NCI-H2029 (cell line): ENCODE measurements around the gene TLR3.
"Not testable (repeated sequence)": the region's sequence is repeated elsewhere in the genome, so short reads cannot be mapped to it uniquely, and the experiment has no call there.

Source experiments
- DNase-seq: peaks from one replicate; lab custom pipeline; 2025; lab: John Stamatoyannopoulos, UW

Gene TLR3

DNA sequence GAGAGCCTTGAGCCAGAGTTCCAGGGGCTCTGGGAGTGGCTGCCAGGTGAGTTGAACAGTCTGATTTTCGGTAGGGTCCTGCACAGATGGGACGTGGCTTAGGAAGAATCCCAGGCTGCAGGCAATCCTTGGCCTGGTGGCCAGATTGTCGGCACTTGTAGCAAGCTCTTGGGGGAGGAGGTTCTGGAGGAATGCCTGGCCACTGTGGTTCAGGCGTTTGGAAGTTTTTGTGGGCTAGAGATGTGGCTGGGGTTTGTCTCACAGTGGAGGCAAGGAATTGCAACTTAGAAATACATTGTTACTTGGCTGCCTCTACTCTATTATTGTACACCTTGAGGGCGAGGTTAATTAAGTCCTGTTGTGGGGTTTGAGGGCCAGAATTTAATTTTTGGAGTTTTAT is 21.5 kb upstream of the TLR3 start:
- DNase-seq = not testable (repeated sequence)

DNA sequence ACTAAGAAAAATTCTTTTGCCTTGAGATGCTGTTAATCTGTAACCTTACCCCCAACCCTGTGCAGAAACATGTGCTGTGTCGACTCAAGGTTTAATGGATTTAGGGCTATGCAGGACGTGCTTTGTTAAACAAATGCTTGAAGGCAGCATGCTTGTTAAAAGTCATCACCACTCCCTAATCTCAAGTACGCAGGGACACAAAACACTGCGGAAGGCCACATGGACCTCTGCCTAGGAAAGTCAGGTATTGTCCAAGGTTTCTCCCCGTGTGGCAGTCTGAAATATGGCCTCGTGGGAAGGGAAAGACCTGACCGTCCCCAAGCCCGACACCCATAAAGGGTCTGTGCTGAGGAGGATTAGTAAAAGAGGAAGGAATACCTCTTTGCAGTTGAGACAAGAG is 18.8 kb upstream of the TLR3 start:
- not testable (repeated sequence) for DNase-seq

DNA sequence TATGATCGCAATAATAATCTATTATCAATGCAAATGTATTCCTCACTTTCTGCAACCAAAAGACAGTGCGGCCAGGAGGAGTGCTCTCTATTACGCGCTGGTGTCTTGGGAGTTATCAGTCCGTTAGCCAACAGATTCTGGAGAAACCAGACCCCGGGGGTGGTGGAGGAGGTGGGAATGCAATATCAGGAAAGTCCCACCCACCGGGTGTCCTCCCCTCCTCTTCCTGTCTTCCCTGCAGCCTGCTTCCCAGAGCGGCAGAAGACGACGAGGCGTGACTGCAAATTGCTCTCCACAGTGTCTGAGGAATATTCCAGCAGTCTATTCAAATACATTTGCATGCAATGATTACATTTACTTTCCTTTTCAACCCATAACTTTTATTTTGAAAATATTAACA is 17.9 kb upstream of the TLR3 start:
- no peak for DNase-seq

DNA sequence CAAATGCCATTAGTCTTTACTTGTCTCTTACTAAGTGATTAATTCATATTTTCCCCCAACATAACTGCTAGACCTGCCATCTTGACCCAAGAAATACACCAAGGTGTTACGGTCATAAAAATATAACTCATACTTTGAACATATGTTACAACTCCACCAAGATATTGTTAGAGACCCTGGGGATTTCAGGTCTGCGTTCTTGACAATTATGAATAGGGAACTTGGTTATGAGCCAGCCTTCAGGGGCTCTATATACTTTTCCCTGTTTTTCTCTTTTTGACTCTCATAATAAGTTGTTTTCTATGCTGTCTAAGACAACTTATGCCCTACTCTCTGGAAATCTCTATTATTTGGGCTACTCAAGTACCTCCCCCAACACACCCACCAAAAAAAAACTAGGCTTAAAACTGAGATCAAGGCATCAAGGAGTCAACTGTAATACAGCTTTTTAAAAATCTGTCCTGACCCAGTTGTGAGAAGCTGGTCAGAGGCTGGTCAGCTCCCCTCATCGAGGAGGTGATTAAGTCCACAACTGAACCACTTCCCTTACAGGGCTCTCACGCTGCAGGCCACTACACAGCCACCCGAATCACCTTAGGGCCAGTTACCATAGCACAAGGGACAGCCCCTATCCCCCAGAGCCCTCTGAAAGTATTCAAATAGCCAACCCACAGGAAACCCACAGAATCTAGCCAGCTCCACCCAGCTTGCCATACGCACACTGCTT is 10.5 kb upstream of the TLR3 start:
- DNase-seq = no peak

DNA sequence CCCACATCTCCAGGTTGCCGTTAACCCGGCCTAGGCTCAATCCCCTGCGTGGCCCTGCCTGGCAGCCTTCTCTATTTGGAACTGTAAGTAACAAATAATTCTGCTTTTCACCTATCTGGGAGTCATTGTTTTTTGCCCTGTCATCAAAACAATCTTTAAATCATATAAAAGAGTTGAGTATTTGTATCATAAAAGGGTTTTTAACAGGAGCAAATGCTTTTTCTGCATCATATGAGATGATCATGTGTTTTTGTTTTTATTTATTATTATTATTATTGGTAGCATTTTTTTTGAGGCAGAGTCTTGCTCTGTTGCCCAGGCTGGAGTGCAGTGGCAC is 10.0 kb upstream of the TLR3 start:
- no peak for DNase-seq

DNA sequence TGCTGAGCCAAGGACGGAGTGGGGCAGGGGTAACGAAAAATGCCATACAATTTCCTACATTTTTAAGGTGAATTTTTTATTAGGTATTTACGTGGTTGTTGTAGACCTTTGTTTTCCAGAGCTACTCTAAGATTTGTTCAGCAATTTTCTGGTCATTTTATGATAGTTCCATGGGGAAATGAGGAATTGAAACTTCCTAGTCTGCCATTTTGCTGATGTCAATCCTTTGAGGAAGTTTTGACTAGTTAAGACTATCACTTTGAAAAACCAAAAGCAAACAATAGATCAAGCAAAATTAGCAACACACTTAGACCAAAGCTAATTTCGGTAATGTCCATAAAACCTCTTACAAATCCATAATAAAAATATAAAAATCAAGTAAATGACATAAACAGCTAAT is 7.0 kb upstream of the TLR3 start:
- no peak for DNase-seq

DNA sequence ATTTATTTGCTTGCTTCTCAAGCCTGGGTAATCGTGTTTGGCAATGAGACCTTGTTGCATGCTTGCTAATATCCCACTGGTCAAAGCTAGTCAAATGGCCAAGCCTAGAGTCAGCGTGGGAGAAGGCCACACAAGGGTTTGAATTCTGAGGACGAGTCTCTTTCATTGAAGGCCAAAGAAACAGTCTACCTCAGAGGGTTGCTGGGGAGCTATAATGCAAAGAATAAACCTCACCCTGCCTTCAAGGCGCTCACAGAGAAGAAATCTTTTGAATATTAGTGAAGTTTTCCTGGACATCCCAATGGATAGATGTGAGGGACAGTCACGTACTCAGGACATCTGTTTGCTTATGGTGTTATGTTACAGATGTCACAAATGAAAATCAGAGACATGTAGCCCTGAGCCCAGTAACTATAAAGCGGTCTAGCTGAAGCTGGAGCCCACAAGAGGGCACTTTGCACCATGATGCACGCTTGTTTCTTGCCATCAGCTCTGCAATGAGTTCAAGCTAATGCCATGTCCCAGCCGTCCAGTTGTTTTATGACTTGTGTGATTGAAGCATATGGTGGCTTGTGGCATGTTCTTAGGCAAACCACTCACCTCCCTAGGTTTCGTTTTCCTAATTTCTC is 1.1 kb upstream of the TLR3 start:
- peak; percentile 81 for DNase-seq

DNA sequence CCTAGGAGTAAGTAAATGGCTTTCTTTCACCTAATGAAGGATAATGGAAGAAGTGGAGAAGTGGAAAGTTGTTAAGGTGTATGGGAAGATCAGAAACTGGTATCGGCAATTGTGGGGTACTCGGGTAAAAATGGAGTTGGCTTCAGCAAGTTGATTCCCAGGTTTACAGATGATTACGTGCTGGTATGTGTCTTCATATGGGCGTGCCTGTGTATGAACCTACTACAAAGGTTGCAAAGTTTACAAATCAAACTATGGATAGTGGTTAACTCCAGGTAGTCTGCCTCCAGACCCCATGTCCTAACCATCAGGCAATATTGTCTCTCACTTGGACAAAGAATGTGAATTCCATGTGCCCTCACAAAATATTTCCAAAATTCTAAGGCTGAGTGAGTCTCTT is 773 bp downstream of the TLR3 start:
- no peak for DNase-seq

DNA sequence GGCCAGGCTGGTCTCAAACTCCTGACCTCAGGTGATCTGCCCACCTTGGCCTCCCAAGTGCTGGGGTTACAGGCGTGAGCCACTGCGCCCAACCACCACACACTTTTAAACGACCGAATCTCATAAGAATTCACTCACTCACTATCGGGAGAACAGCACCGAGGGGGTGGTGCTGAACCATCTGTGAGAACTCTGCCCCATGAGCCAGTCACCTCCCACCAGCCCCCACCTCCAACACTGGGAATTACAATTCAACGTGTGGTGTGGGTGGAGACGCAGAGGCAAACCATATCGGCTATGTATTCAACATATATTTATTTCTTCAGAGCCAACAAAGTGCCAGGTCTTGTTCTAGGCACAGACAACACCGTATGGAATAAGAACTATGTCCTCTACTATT is 3.6 kb downstream of the TLR3 start:
- no peak for DNase-seq

DNA sequence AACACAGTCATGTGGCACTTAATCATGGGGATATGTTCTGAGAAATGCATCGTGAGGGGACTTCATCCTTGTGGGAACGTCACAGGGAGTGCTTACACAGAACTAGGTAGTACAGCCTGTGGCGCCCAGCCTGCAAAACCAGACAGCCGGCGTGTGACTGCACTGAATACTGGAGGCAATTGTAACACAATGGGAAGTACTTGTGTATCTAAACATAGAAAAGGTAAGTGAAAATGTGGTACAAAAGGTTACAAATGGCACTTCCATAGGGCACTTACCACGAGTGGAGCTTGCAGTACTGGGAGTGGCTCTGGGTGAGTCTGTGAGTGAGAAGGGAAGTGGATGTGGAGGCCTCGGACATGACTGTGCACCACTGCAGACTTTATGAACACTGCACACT is 5.2 kb downstream of the TLR3 start:
- peak; percentile 37 for DNase-seq

DNA sequence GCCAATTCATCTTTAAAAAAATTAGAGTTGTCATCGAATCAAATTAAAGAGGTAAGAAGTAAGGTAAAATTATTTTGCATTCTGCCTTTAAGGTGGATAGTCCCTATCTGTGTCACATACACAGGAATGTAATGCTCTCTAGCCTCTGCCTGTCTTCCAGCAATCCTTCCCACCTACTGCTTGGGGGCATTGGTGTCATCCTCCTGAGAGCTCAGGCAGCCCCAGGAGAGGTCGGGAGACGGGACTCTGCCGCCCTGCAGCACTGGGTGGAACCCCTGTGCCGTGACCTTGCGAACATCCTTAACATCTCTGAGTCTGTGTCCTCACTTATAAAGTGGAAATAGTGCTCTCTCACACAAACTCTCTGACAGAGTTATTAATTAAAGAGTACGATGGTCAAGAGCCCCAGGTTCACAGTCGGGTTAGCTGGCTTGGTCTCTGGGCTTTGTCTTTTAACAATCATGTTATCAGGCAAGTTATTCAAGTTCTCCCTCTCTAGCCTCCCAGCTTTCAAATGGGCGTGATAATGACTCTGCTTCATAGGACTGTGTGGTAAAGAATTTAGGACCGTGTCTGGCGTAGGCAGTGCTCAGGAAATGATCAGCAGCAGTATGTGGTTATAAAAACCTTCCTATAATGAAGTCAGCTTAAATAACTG is 10.2 kb downstream of the TLR3 start:
- DNase-seq = no peak

DNA sequence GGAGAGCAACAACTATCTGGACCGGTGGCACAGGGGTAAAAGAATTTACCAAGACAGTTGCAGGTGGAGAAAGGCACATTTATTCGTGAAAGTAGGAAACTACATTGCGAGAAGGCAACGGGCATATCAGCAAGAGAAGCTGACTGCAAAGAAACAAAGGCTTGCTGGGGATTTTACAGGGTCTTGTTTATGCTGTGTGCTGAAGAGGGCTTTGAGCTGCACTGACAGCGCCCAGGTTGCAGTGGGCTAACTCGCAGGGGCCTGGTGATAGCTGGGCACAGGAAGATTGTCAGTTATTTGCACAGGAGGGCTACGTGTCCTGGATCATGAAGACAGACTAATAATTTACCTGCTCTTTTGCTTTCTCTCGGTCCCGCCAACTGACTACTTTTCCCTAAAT is 10.7 kb downstream of the TLR3 start:
- no peak for DNase-seq

DNA sequence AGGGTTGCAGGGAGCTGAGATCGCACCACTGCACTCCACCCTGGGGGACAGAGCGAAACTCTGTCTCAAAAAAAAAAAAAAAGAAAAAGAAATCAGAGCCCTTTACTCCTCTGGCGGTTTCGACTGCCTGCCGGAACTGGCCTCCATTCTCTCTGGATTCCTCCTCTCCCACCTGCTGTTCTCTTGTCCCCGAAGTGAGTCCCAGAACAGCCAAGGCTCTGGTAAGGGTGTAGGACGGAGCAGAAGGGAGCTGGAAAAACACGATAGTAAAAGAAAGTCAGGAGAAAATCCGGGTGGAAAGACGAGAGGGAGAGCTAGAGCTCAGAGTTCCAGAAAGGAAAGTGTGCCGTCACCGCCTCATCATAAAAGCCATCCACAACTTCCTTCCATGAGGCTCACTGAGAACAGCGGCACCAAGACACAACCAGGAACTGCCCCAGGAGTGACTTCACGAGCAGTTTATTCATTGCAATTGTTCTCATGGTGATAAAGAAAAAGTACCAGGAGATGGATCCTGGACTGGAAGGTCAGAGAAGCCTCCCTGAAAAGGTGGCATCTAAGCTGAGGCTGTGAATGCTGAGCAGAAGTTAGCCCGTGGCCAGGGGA is 12.3 kb downstream of the TLR3 start:
- DNase-seq = no peak

DNA sequence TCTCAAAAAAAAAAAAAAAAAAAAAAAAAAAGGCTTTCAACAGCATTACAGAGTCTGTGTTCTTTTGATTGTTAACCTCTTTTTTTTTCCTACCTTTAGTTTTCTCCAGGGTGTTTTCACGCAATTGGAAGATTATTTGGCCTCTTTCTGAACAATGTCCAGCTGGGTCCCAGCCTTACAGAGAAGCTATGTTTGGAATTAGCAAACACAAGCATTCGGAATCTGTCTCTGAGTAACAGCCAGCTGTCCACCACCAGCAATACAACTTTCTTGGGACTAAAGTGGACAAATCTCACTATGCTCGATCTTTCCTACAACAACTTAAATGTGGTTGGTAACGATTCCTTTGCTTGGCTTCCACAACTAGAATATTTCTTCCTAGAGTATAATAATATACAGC is 13.3 kb downstream of the TLR3 start:
- DNase-seq = no peak

DNA sequence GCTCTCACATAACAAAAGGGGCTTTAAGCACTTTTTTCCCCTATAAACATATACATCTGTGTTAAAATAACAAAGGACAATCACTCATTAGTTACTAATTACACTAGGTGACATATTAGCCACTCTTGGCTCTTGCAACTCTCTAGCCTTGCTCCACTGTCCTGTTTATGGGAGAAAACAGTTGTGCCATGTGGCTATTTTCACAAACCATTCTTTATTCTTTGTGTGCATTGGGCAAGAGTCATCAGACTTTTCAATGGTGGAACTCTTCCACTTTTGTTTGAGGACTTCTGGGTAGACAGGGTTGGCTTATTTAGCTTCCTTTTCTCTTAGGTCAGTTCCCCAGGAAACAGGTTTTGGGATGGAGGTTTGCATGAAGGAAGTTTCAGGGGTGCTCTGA is 19.6 kb downstream of the TLR3 start:
- no peak for DNase-seq

DNA sequence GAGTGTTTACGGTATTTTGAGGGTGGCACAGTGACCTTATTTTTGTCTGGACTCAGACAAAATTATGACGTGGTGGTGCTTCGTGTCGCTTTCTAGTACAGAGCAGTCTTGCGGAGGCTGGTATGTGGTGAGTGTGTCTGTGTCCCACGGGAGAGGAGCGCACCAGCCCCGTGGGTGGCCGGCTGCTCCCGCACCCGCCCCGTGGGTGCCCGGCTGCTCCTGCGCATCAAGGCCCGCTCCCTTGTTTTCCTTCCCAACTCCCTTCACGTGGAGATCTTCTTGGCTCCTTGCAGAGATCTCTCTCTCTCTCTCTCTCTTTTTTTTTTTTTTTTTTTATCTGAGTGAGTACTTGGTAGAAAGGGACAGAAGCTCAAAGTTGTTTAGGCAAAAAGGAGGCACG is 23.3 kb downstream of the TLR3 start:
- no peak for DNase-seq

DNA sequence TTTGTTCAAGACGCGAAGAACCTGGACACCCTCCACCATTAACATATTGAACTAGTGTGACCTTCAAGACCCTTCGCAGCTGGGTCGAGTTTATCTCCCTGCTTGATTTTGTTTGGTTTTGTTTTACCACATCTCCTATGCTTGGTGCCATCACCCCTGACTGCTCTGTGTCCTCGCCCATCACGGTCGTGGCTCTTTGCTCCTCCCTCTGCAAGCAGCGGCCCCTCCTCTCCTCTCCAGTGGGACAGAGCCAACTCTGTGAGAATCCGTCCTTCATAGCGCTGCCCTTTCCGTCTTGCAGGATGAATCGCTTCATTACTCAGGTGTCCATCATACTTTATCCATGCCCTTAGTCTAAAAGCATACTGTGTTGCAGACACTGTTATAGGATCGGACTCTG is 26.4 kb downstream of the TLR3 start:
- peak; percentile 1 for DNase-seq

DNA sequence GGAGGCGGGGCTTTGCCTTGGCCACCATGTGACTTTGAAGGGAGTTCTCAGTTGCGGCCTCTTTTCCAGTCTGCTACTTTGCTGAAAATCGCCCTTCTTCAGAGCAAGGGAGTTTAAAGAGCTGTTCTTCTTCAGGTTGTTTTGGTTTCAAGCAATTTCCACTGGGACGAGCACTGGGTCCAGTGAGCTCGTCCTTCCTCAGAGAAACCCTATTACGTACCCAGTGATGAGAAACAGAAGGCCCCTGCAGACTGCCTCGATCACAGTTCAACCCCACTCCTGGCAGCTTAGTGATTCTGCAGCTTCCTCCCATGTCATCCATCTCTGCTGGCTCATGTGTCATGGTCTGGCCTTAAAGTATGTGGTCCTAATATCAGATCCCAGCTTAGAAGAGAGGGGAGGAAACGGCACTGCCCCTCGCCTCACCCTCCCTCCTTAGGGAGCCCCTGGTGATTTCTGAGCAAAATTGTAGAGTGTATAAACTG is 27.8 kb downstream of the TLR3 start:
- DNase-seq = no peak

DNA sequence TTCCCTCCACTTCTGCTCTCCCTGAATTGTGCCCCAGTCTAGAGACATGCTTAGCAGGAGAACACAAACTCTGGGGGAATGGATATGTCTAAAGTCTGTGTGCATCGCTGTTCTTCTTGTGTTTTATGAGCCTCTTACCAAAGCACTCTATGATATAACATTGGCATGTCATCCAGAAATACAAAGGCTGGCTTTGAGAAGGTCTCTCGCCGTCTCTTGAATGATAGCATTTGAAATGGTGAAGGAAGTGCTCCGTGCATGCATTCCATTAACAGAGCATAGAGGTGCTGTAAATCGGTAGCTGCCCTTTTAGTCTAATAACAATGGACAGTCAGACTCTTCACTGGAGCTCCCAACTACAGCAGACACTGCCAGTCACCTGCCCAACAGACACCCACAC is 28.4 kb downstream of the TLR3 start:
- no peak for DNase-seq

DNA sequence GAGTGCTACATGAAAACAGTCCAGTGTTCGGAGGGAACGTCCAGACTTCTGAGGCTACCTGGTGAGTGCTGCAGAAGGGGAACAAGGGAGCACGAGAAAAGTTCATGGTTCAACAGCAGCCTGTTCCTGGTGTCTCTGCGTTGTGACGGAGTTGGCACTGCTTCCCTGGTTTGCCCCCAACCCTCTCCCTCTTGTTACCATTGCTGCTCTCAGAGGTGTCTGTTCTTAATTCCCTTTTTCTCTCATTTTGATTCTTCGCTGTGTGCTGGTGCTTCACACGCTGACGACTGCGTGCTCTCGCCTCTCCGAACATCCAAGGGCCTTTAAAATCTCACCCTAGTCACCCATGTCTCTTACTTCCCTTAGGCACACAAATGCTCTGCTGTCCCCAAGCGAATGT is 34.0 kb downstream of the TLR3 start:
- DNase-seq = no peak

DNA sequence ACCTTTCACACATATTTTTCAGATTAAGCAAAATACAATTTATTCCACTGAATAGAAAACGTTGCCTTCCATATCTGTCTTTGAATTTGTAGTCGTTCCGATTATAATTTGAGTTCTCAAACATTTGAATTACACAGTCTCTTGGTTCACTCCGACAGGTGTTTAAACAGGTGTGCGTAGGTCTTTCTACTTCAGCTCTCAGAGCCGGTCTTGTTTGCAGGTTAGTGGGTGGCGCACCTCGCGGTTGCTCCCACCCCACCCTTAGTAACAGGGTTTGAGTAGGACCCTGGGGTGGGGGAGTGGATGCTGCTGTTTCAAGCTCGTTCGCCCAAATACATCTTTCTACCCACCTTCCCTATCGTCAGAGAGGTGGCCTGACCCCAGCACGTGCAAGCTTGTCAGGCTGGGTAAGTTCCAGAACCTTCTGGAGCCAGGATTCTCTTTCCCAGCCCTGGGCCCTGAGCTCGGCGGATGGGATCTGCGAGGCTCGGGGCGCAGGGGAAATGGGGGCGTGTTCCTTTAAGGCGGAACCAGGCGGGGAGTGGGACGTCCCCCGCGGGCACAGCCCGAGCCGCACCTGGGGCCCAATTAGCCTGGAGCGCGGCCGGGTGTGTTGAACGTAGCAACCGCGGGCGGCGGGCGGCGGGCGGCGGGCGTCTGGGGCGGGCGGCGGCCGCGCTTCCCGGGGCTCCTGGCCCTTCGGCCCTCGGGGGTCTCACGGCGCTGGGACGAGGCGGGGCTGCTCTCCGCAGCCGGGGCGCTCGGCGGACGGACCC is 35.3 kb downstream of the TLR3 start, which contains the start of gene FAM149A:
Gene FAM149A, plus strand, starts transcription at position 591 of the 776 bp plus-strand sequence.
- DNase-seq = peak; percentile 48
